ENCODE results near the gene APLN.

APLN gene

GRCh38 chrX:129659861-129660260 lies 5.1 kb upstream of the APLN start:
- DNase-seq = no peak

- DNase-seq = no peak
Observed at GRCh38 chrX:129659141-129659540, 4.4 kb upstream of the APLN start.

GRCh38 chrX:129658429-129658828 lies 3.7 kb upstream of the APLN start:
- DNase-seq = no peak

- DNase-seq = no peak
Observed at GRCh38 chrX:129655547-129656249, 942 bp upstream of the APLN start.

- DNase-seq = peak; percentile 51
Observed at GRCh38 chrX:129653971-129654651, 645 bp downstream of the APLN start.

- DNase-seq = no peak
Observed at GRCh38 chrX:129653181-129653970, 1.4 kb downstream of the APLN start.

GRCh38 chrX:129652565-129653169 lies 2.1 kb downstream of the APLN start:
- DNase-seq = no peak

GRCh38 chrX:129651756-129652564 lies 2.8 kb downstream of the APLN start:
- DNase-seq = no peak

GRCh38 chrX:129650821-129651510 lies 3.8 kb downstream of the APLN start:
- DNase-seq = no peak

GRCh38 chrX:129650183-129650689 lies 4.5 kb downstream of the APLN start:
- no peak for DNase-seq

- no peak for DNase-seq
Observed at GRCh38 chrX:129649268-129650182, 5.2 kb downstream of the APLN start.

- no peak for DNase-seq
Observed at GRCh38 chrX:129648514-129649267, 6.1 kb downstream of the APLN start.

GRCh38 chrX:129647418-129648410 lies 7.0 kb downstream of the APLN start:
- DNase-seq = no peak

GRCh38 chrX:129646566-129647417 lies 8.0 kb downstream of the APLN start:
- no peak for DNase-seq

GRCh38 chrX:129642641-129643040 lies 12.1 kb downstream of the APLN start:
- no peak for DNase-seq

- no peak for DNase-seq
Observed at GRCh38 chrX:129641941-129642340, 12.8 kb downstream of the APLN start.

- DNase-seq = no peak
Observed at GRCh38 chrX:129641469-129641868, 13.3 kb downstream of the APLN start.

Measured in stimulated activated CD4-positive, alpha-beta T cell treated with anti-CD3 and anti-CD28 coated beads, Interleukin-15, amount 100 ng/mL, for 24 hours (primary cell).